H9 (cell line): ENCODE results near the gene GATAD1. TPM values are rescaled to one million over a fixed set of nuclear protein-coding genes. Genes with fewer than 3 reads are reported as not detected.

Experiments
- DNase-seq: peaks from one replicate; pipeline ENCODE4 v3.0.0-alpha.2; 2017
- H2AFZ ChIP-seq: one replicate; pipeline ENCODE4 v1.6.1; 2013; ENCODE audit warnings: mild to moderate bottlenecking, low read length, control low read depth, moderate library complexity
- H2AK5ac ChIP-seq: 2 replicates; pipeline ENCODE4 v1.6.1; 2013; ENCODE audit warnings: low read length, control low read depth, mixed read lengths; ENCODE audit not compliant: insufficient read length
- H2BK120ac ChIP-seq: one replicate; pipeline ENCODE4 v1.6.1; 2013; ENCODE audit warnings: low read depth, mild to moderate bottlenecking, low read length, control low read depth, inconsistent platforms; ENCODE audit not compliant: poor library complexity, severe bottlenecking
- H2BK12ac ChIP-seq: 2 replicates; pipeline ENCODE4 v1.6.1; 2013; ENCODE audit warnings: low read length, control low read depth, mixed read lengths, low read depth; ENCODE audit not compliant: insufficient read length
- H2BK15ac ChIP-seq: 2 replicates; pipeline ENCODE4 v1.6.1; 2013; ENCODE audit warnings: low read depth, low read length, control low read depth
- H2BK20ac ChIP-seq: one replicate; pipeline ENCODE4 v1.6.1; 2013; ENCODE audit warnings: low read depth, mild to moderate bottlenecking, low read length, control low read depth, inconsistent platforms; ENCODE audit not compliant: poor library complexity, severe bottlenecking
- H2BK5ac ChIP-seq: 2 replicates; pipeline ENCODE4 v1.6.1; 2013; ENCODE audit warnings: low read length, control low read depth, mixed read lengths; ENCODE audit not compliant: insufficient read length
- H3K14ac ChIP-seq: 2 replicates; pipeline ENCODE4 v1.6.1; 2013; ENCODE audit warnings: low read length, control low read depth; ENCODE audit not compliant: insufficient read depth
- H3K18ac ChIP-seq: 2 replicates; pipeline ENCODE4 v1.6.1; 2013; ENCODE audit warnings: low read depth, mild to moderate bottlenecking, mixed read lengths, low read length, control low read depth; ENCODE audit not compliant: insufficient read length
- H3K23ac ChIP-seq: 2 replicates; pipeline ENCODE4 v1.6.1; 2013; ENCODE audit warnings: low read length, control low read depth, mixed read lengths, low read depth; ENCODE audit not compliant: insufficient read length
- H3K23me2 ChIP-seq: 2 replicates; pipeline ENCODE4 v1.6.1; 2013; ENCODE audit warnings: low read depth, mild to moderate bottlenecking, mixed read lengths, low read length, control low read depth; ENCODE audit not compliant: insufficient read length, poor library complexity, severe bottlenecking
- H3K27ac ChIP-seq: 2 replicates; pipeline ENCODE4 v1.5.1; 2013; ENCODE audit warnings: low read length, control low read depth, mixed read lengths, low read depth; ENCODE audit not compliant: insufficient read length
- H3K27me3 ChIP-seq: 2 replicates; pipeline ENCODE4 v1.6.1; 2013; ENCODE audit warnings: low read length, control low read depth, inconsistent platforms; ENCODE audit not compliant: insufficient read depth
- H3K4ac ChIP-seq: 2 replicates; pipeline ENCODE4 v1.6.1; 2013; ENCODE audit warnings: low read depth, mild to moderate bottlenecking, control low read depth, inconsistent platforms, low read length, moderate library complexity
- H3K4me1 ChIP-seq: 2 replicates; pipeline ENCODE4 v1.6.1; 2013; ENCODE audit warnings: low read length, control low read depth, inconsistent platforms; ENCODE audit not compliant: insufficient read depth
- H3K4me2 ChIP-seq: 2 replicates; pipeline ENCODE4 v1.6.1; 2013; ENCODE audit warnings: low read length, control low read depth, mixed read lengths; ENCODE audit not compliant: insufficient read length, insufficient read depth
- H3K56ac ChIP-seq: 2 replicates; pipeline ENCODE4 v1.6.1; 2013; ENCODE audit warnings: low read depth, mild to moderate bottlenecking, mixed read lengths, low read length, control low read depth; ENCODE audit not compliant: insufficient read length
- H3K79me1 ChIP-seq: 2 replicates; pipeline ENCODE4 v1.6.1; 2013; ENCODE audit warnings: low read depth, mild to moderate bottlenecking, moderate library complexity, low read length, control low read depth, inconsistent platforms; ENCODE audit not compliant: insufficient read depth, poor library complexity, severe bottlenecking
- H3K79me2 ChIP-seq: 2 replicates; pipeline ENCODE4 v1.6.1; 2013; ENCODE audit warnings: low read length, control low read depth, inconsistent platforms; ENCODE audit not compliant: insufficient read depth
- H3K9ac ChIP-seq: 2 replicates; pipeline ENCODE4 v1.6.1; 2013; ENCODE audit warnings: low read length, control low read depth, mixed read lengths; ENCODE audit not compliant: insufficient read length; ENCODE audit errors: extremely low read depth
- H3K9me3 ChIP-seq: one replicate; pipeline ENCODE4 v1.6.1; 2013; ENCODE audit warnings: low read depth, low read length, inconsistent platforms; ENCODE audit not compliant: control insufficient read depth
- H3T11ph ChIP-seq: one replicate; pipeline ENCODE4 v1.6.1; 2013; ENCODE audit warnings: mild to moderate bottlenecking, low read length, control low read depth, inconsistent platforms
- H4K20me1 ChIP-seq: one replicate; pipeline ENCODE4 v1.6.1; 2013; ENCODE audit not compliant: control insufficient read depth, insufficient read length, insufficient read depth
- H4K5ac ChIP-seq: 2 replicates; pipeline ENCODE4 v1.6.1; 2013; ENCODE audit warnings: low read depth, mild to moderate bottlenecking, mixed read lengths, low read length, control low read depth; ENCODE audit not compliant: insufficient read length
- H4K8ac ChIP-seq: replicated peaks from 2 replicates; pipeline ENCODE4 v1.6.1; 2013; ENCODE audit warnings: low read length, control low read depth, mixed read lengths, low read depth; ENCODE audit not compliant: insufficient read length
- H4K91ac ChIP-seq: 2 replicates; pipeline ENCODE4 v1.6.1; 2013; ENCODE audit warnings: low read depth, mild to moderate bottlenecking, moderate library complexity, mixed read lengths, low read length, control low read depth; ENCODE audit not compliant: insufficient read length
- H3K27ac Mint-ChIP-seq, 3 experiments: 2 replicates in 2 of 3; 3 replicates in 1 of 3; pipeline ENCODE4 v1.8.0; 2020 to 2021; ENCODE audit warnings: mixed read lengths in 3 of 3, mild to moderate bottlenecking in 1 of 3, moderate library complexity in 1 of 3
- H3K27me3 Mint-ChIP-seq: 2 replicates; pipeline ENCODE4 v1.8.0; 2021; ENCODE audit warnings: low read depth, mild to moderate bottlenecking, moderate library complexity, mixed read lengths
- H3K36me3 Mint-ChIP-seq, 3 experiments: 2 replicates in 2 of 3; 3 replicates in 1 of 3; pipeline ENCODE4 v1.8.0; 2020 to 2021; ENCODE audit warnings: low read depth in 3 of 3, mixed read lengths in 3 of 3; ENCODE audit not compliant: insufficient read depth in 1 of 3
- H3K4me1 Mint-ChIP-seq, 2 experiments: 2 replicates each; pipeline ENCODE4 v1.8.0; 2020; ENCODE audit warnings: mixed read lengths in 2 of 2
- H3K4me3 Mint-ChIP-seq, 2 experiments: 2 replicates in 1 of 2; 3 replicates in 1 of 2; pipeline ENCODE4 v1.8.0; 2020 to 2021; ENCODE audit warnings: mild to moderate bottlenecking in 2 of 2, mixed read lengths in 2 of 2, moderate library complexity in 1 of 2
- H3K9me3 Mint-ChIP-seq, 2 experiments: 2 replicates in 1 of 2; 3 replicates in 1 of 2; pipeline ENCODE4 v1.8.0; 2020; ENCODE audit warnings: mild to moderate bottlenecking in 2 of 2, mixed read lengths in 2 of 2, moderate library complexity in 1 of 2
- CTCF ChIP-seq: fragments of 200-600 bp; sonication (generic); conservative IDR thresholded peaks from 3 replicates; pipeline ENCODE4 v1.8.0; 2021; ENCODE audit warnings: antibody characterized with exemption, mild to moderate bottlenecking
- WGBS: extraction: QIAGEN DNeasy Blood & Tissue Kit; methylation state at CpG from one replicate; pipeline ENCODE4 v1.1.7; 2013; ENCODE audit warnings: missing lambda C conversion rate, low lambda C conversion rate, mixed read lengths; ENCODE audit not compliant: insufficient read length; ENCODE audit errors: extremely low coverage; 5-methylcytosine and 5-hydroxymethylcytosine counted together
- total RNA-seq: library from RNA; stranded (reverse); gene quantifications from 2 replicates; pipeline ENCODE4 v1.2.1, GENCODE V29; 2021

Gene GATAD1
- total RNA-seq, 1 experiment from 2014 or later, result 36.5 TPM

GRCh38 chr7:92425311-92425947 lies 21.9 kb upstream of the GATAD1 start:
- TF ChIP-seq CTCF, result peak; percentile 19; the same call in 1 of the 3 replicates
- Mint-ChIP-seq H3K4me1 (peaks cover 15 to 20% of the 10 kb centered on the region in 2 experiments), H3K27ac (no peak overlapping the region), H3K27me3 (peaks cover 3% of the 10 kb centered on the region), H3K9me3 (no peaks in the 10 kb centered on the region; a peak in 1 of 5 replicates), H3K4me3 (no peak overlapping the region), H3K36me3 (no peaks in the 10 kb centered on the region)
- no peak overlapping the region for H2BK120ac ChIP-seq
- no CpG with 5 or more reads among the region's 20 CpGs for WGBS
- H3K4me1 ChIP-seq, result no peaks in the 10 kb centered on the region; the same call in 1 of the 2 replicates
- H3K56ac ChIP-seq, result no peak overlapping the region
- H2AK5ac ChIP-seq, result no peak overlapping the region
- peaks cover 3% of the 10 kb centered on the region for H3K23me2 ChIP-seq
- no peak overlapping the region for H4K5ac ChIP-seq
- DNase-seq, result peak; percentile 73
- no peak overlapping the region for H4K91ac ChIP-seq
- no peak overlapping the region for H2BK5ac ChIP-seq
- H4K8ac ChIP-seq, result no peak overlapping the region
- no peaks in the 10 kb centered on the region for H3K27me3 ChIP-seq
- no peaks in the 10 kb centered on the region for H4K20me1 ChIP-seq
- no peak overlapping the region for H3K4me2 ChIP-seq
- no peak overlapping the region for H3T11ph ChIP-seq
- H3K4ac ChIP-seq, result no peak overlapping the region
- no peak overlapping the region for H3K18ac ChIP-seq
- H3K23ac ChIP-seq, result no peak overlapping the region
- H2BK15ac ChIP-seq, result no peak overlapping the region
- no peaks in the 10 kb centered on the region for H3K79me2 ChIP-seq
- H2AFZ ChIP-seq, result peak overlapping the region; percentile 79
- H2BK20ac ChIP-seq, result no peak overlapping the region
- no peak overlapping the region for H3K9ac ChIP-seq
- H3K79me1 ChIP-seq, result no peaks in the 10 kb centered on the region
- no peak overlapping the region for H3K27ac ChIP-seq
- no peak overlapping the region for H2BK12ac ChIP-seq
- H3K9me3 ChIP-seq, result no peaks in the 10 kb centered on the region
- no peak overlapping the region for H3K14ac ChIP-seq
